HG03354 (cell line): ENCODE measurements around the gene BRD1.
"Not testable (repeated sequence)": the region's sequence is repeated elsewhere in the genome, so short reads cannot be mapped to it uniquely, and the experiment has no call there.

Source experiments
- ATAC-seq: cut with Tn5 transposase; IDR thresholded peaks from one replicate; pipeline ENCODE4 v1.9.1; 2021; ENCODE audit warnings: mild to moderate bottlenecking; ENCODE audit not compliant: unreplicated experiment, poor library complexity, severe bottlenecking

Gene BRD1

GRCh38 chr22:49827271-49827852 is 311 bp downstream of the BRD1 start:
- ATAC-seq, result no peak

- ATAC-seq, result no peak
Observed at GRCh38 chr22:49826603-49827270, 936 bp downstream of the BRD1 start.

GRCh38 chr22:49825944-49826602 is 1.6 kb downstream of the BRD1 start:
- ATAC-seq, result no peak

- ATAC-seq, result no peak
Observed at GRCh38 chr22:49825436-49825835, 2.2 kb downstream of the BRD1 start.

GRCh38 chr22:49824936-49825335 is 2.7 kb downstream of the BRD1 start:
- ATAC-seq, result no peak

GRCh38 chr22:49824185-49824925 is 3.3 kb downstream of the BRD1 start:
- ATAC-seq, result no peak

GRCh38 chr22:49823289-49824045 is 4.2 kb downstream of the BRD1 start:
- ATAC-seq, result no peak

GRCh38 chr22:49821741-49822140 is 5.9 kb downstream of the BRD1 start:
- ATAC-seq, result not testable (repeated sequence)

- no peak for ATAC-seq
Observed at GRCh38 chr22:49820984-49821383, 6.7 kb downstream of the BRD1 start.

- no peak for ATAC-seq
Observed at GRCh38 chr22:49817359-49817758, 10.3 kb downstream of the BRD1 start.

- ATAC-seq, result no peak
Observed at GRCh38 chr22:49815641-49816091, 12.0 kb downstream of the BRD1 start.

- ATAC-seq, result no peak
Observed at GRCh38 chr22:49814856-49815255, 12.8 kb downstream of the BRD1 start.

- no peak for ATAC-seq
Observed at GRCh38 chr22:49814164-49814686, 13.4 kb downstream of the BRD1 start.

- no peak for ATAC-seq
Observed at GRCh38 chr22:49812838-49813237, 14.8 kb downstream of the BRD1 start.

GRCh38 chr22:49811020-49811791 is 16.5 kb downstream of the BRD1 start:
- ATAC-seq, result no peak

- ATAC-seq, result no peak
Observed at GRCh38 chr22:49810363-49811019, 17.2 kb downstream of the BRD1 start.

GRCh38 chr22:49807780-49808708 is 19.6 kb downstream of the BRD1 start:
- no peak for ATAC-seq
